HFF-Myc (cell line): Measurements from ENCODE around the gene KCNH1.

Experiments
- DNase-seq: peaks from one replicate; pipeline ENCODE4 v3.0.0-alpha.2; 2011; ENCODE audit warnings: low read depth; ENCODE audit errors: extremely low read depth
- H3K4me3 ChIP-seq: replicated peaks from 2 replicates; pipeline ENCODE4 v1.5.1; 2011; ENCODE audit warnings: low read depth, mild to moderate bottlenecking, control low read depth, low read length
- TF ChIP-seq, protein P1 (sequence below): IDR thresholded peaks from 2 replicates; pipeline ENCODE4 v1.5.1; 2012; ENCODE audit warnings: mild to moderate bottlenecking, low read depth, low read length, control low read depth; ENCODE audit errors: missing control alignments

The KCNH1 gene

GRCh38 chr1:210915890-210916507 is 217.9 kb downstream of the KCNH1 start:
- H3K4me3 ChIP-seq = no peak overlapping the region
- TF ChIP-seq, protein P1, sequence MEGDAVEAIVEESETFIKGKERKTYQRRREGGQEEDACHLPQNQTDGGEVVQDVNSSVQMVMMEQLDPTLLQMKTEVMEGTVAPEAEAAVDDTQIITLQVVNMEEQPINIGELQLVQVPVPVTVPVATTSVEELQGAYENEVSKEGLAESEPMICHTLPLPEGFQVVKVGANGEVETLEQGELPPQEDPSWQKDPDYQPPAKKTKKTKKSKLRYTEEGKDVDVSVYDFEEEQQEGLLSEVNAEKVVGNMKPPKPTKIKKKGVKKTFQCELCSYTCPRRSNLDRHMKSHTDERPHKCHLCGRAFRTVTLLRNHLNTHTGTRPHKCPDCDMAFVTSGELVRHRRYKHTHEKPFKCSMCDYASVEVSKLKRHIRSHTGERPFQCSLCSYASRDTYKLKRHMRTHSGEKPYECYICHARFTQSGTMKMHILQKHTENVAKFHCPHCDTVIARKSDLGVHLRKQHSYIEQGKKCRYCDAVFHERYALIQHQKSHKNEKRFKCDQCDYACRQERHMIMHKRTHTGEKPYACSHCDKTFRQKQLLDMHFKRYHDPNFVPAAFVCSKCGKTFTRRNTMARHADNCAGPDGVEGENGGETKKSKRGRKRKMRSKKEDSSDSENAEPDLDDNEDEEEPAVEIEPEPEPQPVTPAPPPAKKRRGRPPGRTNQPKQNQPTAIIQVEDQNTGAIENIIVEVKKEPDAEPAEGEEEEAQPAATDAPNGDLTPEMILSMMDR = no peak
- no peak for DNase-seq

GRCh38 chr1:210912752-210913151 is 221.2 kb downstream of the KCNH1 start:
- no peak for DNase-seq

GRCh38 chr1:210910020-210910575 is 223.8 kb downstream of the KCNH1 start:
- TF ChIP-seq, protein P1 = no peak
- no peak for DNase-seq
- no peak overlapping the region for H3K4me3 ChIP-seq

More at GRCh38 chr1:210912752-210913151, 221.2 kb downstream of the KCNH1 start:
- TF ChIP-seq, protein P1 = no peak
- no peak overlapping the region for H3K4me3 ChIP-seq

DNA sequence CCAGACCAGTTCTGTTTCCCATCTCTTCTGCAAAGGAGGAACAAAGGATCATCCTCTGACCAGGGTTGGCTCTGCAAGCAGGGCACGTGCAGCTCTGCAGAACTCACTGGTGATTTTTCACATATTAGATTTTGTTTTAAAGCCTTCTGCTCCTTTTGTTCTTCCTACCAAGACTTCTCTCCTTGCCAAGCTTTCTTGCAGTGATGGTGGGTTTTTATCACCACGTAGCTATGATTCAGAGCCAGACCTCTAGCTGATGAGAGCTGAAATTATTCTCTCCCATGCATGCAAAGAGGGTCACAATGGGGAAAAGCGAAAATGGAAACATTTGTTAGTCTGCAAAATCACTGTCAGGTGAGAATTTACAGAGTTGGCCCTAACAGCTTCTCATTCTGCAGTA is 225.2 kb downstream of the KCNH1 start:
- TF ChIP-seq, protein P1 = no peak
- DNase-seq = no peak

DNA sequence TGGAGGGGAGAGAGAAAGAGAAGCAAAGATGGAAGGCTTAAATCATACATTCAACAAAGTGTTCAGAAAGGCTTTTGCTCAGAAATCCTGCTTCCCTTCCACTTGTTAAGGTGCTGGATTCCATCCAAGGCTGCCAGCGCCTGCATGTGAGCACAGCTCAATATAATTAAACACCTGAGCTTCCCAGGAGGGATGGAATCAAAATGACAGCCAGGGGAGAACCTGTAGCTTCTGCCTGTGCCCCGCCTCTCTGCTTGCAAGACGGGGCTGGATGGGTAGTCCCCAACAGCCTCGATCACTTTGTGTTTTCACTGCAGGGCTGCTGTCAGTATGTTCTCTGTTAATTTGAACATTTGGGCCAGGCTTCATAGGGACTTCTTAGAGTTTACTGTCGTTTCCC is 225.7 kb downstream of the KCNH1 start:
- DNase-seq = no peak
- TF ChIP-seq, protein P1 = no peak
- no peak overlapping the region for H3K4me3 ChIP-seq

More for the DNA sequence above, 225.2 kb downstream of the KCNH1 start:
- no peak overlapping the region for H3K4me3 ChIP-seq

- H3K4me3 ChIP-seq = no peak overlapping the region
- TF ChIP-seq, protein P1 = no peak
- no peak for DNase-seq
These were observed 226.6 kb downstream of the KCNH1 start for GRCh38 chr1:210907251-210907805.
